ENCODE results near the gene STON2.

DNA sequence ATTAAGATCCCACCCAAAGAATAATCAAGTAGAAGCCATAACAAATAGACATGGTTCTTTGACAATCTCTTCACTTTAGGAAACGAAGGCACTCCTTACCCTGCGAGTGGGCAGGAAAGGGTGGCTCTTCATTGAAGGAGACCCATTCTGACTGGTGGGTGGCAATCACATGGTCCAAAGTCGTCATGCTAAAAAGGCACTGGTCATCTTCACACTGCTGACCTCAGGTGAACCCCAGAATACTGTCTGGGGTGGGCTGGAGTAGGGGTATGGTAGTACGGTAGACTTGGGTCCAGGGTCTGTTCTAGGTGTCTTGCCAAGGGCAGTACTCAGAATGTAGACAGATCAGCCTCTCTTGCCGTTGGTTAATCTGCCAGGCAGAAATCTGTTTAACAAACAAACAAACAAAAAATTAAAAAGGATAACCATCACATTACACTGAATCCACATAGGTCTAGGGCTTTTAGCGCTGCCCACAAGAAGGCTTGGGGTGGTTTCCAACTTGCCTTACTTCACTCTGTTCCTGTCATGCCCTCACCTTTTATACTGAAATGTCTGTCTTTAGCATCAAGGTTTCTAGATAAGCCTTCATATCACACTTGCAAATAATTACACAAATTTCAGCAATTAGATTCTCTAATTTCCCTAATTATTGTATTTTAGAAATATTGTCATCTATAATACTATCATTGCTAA lies 1.8 kb downstream of the STON2 start:
- TF ChIP-seq, protein P1, sequence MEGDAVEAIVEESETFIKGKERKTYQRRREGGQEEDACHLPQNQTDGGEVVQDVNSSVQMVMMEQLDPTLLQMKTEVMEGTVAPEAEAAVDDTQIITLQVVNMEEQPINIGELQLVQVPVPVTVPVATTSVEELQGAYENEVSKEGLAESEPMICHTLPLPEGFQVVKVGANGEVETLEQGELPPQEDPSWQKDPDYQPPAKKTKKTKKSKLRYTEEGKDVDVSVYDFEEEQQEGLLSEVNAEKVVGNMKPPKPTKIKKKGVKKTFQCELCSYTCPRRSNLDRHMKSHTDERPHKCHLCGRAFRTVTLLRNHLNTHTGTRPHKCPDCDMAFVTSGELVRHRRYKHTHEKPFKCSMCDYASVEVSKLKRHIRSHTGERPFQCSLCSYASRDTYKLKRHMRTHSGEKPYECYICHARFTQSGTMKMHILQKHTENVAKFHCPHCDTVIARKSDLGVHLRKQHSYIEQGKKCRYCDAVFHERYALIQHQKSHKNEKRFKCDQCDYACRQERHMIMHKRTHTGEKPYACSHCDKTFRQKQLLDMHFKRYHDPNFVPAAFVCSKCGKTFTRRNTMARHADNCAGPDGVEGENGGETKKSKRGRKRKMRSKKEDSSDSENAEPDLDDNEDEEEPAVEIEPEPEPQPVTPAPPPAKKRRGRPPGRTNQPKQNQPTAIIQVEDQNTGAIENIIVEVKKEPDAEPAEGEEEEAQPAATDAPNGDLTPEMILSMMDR (IDR thresholded peaks at IDR 0.05), result no peak
- no peak for TF ChIP-seq POLR2A (IDR thresholded peaks at IDR 0.05)
- no peak for TF ChIP-seq EP300 (IDR thresholded peaks at IDR 0.05)

Data from ovary (tissue), 3 donors.